Measurements from ENCODE around the gene SDC3.

SDC3 gene

GRCh38 chr1:30908316-30908695 lies 252 bp downstream of the SDC3 start:
- no peak for TF ChIP-seq TAF1 (IDR thresholded peaks at IDR 0.05; ENCODE audit: borderline replicate concordance, insufficient read depth, low read length)
- TF ChIP-seq POLR2AphosphoS5 (IDR thresholded peaks at IDR 0.05; ENCODE audit: low read depth, low read length), result no peak
- no peak for TF ChIP-seq SIN3A (IDR thresholded peaks at IDR 0.05; ENCODE audit: borderline replicate concordance, insufficient read depth, low read length)
- TF ChIP-seq FOXP2 (optimal IDR thresholded peaks at IDR 0.05; ENCODE audit: borderline replicate concordance, extremely low read depth, extremely low read length, insufficient read depth), result no peak
- TF ChIP-seq, protein P1, sequence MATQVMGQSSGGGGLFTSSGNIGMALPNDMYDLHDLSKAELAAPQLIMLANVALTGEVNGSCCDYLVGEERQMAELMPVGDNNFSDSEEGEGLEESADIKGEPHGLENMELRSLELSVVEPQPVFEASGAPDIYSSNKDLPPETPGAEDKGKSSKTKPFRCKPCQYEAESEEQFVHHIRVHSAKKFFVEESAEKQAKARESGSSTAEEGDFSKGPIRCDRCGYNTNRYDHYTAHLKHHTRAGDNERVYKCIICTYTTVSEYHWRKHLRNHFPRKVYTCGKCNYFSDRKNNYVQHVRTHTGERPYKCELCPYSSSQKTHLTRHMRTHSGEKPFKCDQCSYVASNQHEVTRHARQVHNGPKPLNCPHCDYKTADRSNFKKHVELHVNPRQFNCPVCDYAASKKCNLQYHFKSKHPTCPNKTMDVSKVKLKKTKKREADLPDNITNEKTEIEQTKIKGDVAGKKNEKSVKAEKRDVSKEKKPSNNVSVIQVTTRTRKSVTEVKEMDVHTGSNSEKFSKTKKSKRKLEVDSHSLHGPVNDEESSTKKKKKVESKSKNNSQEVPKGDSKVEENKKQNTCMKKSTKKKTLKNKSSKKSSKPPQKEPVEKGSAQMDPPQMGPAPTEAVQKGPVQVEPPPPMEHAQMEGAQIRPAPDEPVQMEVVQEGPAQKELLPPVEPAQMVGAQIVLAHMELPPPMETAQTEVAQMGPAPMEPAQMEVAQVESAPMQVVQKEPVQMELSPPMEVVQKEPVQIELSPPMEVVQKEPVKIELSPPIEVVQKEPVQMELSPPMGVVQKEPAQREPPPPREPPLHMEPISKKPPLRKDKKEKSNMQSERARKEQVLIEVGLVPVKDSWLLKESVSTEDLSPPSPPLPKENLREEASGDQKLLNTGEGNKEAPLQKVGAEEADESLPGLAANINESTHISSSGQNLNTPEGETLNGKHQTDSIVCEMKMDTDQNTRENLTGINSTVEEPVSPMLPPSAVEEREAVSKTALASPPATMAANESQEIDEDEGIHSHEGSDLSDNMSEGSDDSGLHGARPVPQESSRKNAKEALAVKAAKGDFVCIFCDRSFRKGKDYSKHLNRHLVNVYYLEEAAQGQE (IDR thresholded peaks at IDR 0.05; ENCODE audit: insufficient read depth in 1 of 2, low read depth in 2 of 2, low read length in 2 of 2), result no peak

DNA sequence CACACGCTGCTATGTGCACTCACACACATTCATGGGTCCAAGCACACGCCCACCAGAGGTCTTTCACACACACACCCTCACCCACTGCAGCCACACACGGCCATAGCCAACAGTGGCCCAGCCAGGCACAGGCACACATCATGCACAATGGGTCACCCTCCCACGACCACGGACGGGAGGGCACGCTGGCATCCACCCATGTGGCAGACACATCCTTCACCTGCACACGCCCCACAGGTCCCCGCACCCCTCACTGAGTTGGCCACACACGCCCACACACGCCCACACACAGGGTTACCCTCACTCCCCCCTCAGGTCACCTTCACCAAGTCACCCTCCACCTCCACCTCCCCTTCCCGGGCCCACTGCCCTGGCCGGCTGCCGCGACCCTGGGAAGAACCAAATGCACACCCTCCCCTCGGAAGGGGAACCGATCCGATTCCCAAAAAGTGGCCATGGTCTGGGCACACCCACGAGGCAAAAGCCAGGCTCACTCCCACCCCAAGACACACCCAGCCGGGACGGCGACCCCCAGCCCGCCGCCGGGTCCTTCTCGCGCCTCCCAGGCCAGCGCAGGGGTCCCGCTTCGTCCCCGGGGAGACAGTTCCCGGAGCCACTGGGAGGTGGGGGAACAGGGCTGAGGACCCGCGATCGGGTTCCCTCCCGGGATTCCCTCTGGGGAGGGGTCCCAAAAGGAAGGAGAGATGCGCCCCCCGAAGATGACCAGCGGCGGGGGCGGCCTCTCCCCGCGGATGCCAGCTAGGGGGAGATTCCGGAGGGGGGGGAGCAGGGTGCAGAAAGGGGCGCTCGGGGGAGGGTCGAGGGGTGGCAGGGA lies 860 bp downstream of the SDC3 start:
- TF ChIP-seq, protein P1 (IDR thresholded peaks at IDR 0.05; ENCODE audit: insufficient read depth in 1 of 2, low read depth in 2 of 2, low read length in 2 of 2), result no peak
- no peak for TF ChIP-seq TAF1 (IDR thresholded peaks at IDR 0.05; ENCODE audit: borderline replicate concordance, insufficient read depth, low read length)
- no peak for TF ChIP-seq POLR2AphosphoS5 (IDR thresholded peaks at IDR 0.05; ENCODE audit: low read depth, low read length)
- no peak for TF ChIP-seq SIN3A (IDR thresholded peaks at IDR 0.05; ENCODE audit: borderline replicate concordance, insufficient read depth, low read length)

GRCh38 chr1:30906631-30907441 lies 1.7 kb downstream of the SDC3 start:
- TF ChIP-seq SIN3A (IDR thresholded peaks at IDR 0.05; ENCODE audit: borderline replicate concordance, insufficient read depth, low read length), result no peak
- TF ChIP-seq TAF1 (IDR thresholded peaks at IDR 0.05; ENCODE audit: borderline replicate concordance, insufficient read depth, low read length), result no peak
- TF ChIP-seq, protein P1 (IDR thresholded peaks at IDR 0.05; ENCODE audit: insufficient read depth in 1 of 2, low read depth in 2 of 2, low read length in 2 of 2), result no peak
- no peak for TF ChIP-seq POLR2AphosphoS5 (IDR thresholded peaks at IDR 0.05; ENCODE audit: low read depth, low read length)
- no peak for TF ChIP-seq FOXP2 (optimal IDR thresholded peaks at IDR 0.05; ENCODE audit: borderline replicate concordance, extremely low read depth, extremely low read length, insufficient read depth)

- TF ChIP-seq FOXP2 (optimal IDR thresholded peaks at IDR 0.05; ENCODE audit: borderline replicate concordance, extremely low read depth, extremely low read length, insufficient read depth), result no peak
- TF ChIP-seq, protein P1 (IDR thresholded peaks at IDR 0.05; ENCODE audit: insufficient read depth in 1 of 2, low read depth in 2 of 2, low read length in 2 of 2), result no peak
- no peak for TF ChIP-seq TAF1 (IDR thresholded peaks at IDR 0.05; ENCODE audit: borderline replicate concordance, insufficient read depth, low read length)
- TF ChIP-seq POLR2AphosphoS5 (IDR thresholded peaks at IDR 0.05; ENCODE audit: low read depth, low read length), result no peak
- TF ChIP-seq SIN3A (IDR thresholded peaks at IDR 0.05; ENCODE audit: borderline replicate concordance, insufficient read depth, low read length), result no peak
These were observed 2.5 kb downstream of the SDC3 start for GRCh38 chr1:30905916-30906620.

Data from PFSK-1 (cell line).